ENCODE measurements around the gene BMP15. TPM values are rescaled to one million over a fixed set of nuclear protein-coding genes. Genes with fewer than 3 reads are reported as not detected.

BMP15 gene
- not detected in 2 replicates for total RNA-seq

GRCh38 chrX:50910685-50911176 lies at the start of gene BMP15:
TSS of gene BMP15 (plus strand) at chrX:50910735. CDS start at chrX:50910784, 49 bp downstream.

Other genes starting within 250 kb of the BMP15 start
- 3.7 and 6.0 TPM in 2 replicates for gene SHROOM4, start 96.5 kb upstream of the BMP15 start, total RNA-seq

Data from mesangial cell (primary cell).